GM12875 (cell line): ENCODE results near the gene CGB8.

Experiments
- H3K4me3 ChIP-seq: one replicate; pipeline ENCODE4 v1.5.1; 2011; ENCODE audit warnings: low read depth, low read length, control low read depth
- CTCF ChIP-seq: IDR thresholded peaks from 2 replicates; pipeline ENCODE4 v1.5.1; 2011; ENCODE audit warnings: low read depth, mild to moderate bottlenecking, control low read depth, inconsistent platforms, low read length, moderate library complexity, borderline replicate concordance; ENCODE audit not compliant: insufficient read depth

The CGB8 gene

GRCh38 chr19:49014123-49014869, 34.6 kb downstream of the CGB8 start:
- no peak overlapping the region for H3K4me3 ChIP-seq
- no peak for TF ChIP-seq CTCF

GRCh38 chr19:49011194-49011593, 37.7 kb downstream of the CGB8 start:
- H3K4me3 ChIP-seq, result no peak overlapping the region
- TF ChIP-seq CTCF, result no peak

- no peak for TF ChIP-seq CTCF
- no peak overlapping the region for H3K4me3 ChIP-seq
Measured at GRCh38 chr19:49010453-49010852, 38.5 kb downstream of the CGB8 start.

GRCh38 chr19:49009828-49010227, 39.1 kb downstream of the CGB8 start:
- TF ChIP-seq CTCF, result no peak
- no peak overlapping the region for H3K4me3 ChIP-seq

- no peak overlapping the region for H3K4me3 ChIP-seq
- no peak for TF ChIP-seq CTCF
Measured at GRCh38 chr19:49006905-49007304, 42.0 kb downstream of the CGB8 start.

- H3K4me3 ChIP-seq, result no peak overlapping the region
- no peak for TF ChIP-seq CTCF
Measured at GRCh38 chr19:49004964-49005614, 43.8 kb downstream of the CGB8 start.

- no peak overlapping the region for H3K4me3 ChIP-seq
- TF ChIP-seq CTCF, result no peak
Measured at GRCh38 chr19:49004133-49004532, 44.8 kb downstream of the CGB8 start.
